Smooth muscle cell (in vitro differentiated cells): Measurements from ENCODE around the gene SIPA1L3. TPM values are rescaled to one million over a fixed set of nuclear protein-coding genes. Genes with fewer than 3 reads are reported as not detected.
"Not testable (repeated sequence)": the region's sequence is repeated elsewhere in the genome, so short reads cannot be mapped to it uniquely, and the experiment has no call there.

Source experiments
- DNase-seq: peaks from one replicate; lab custom pipeline; 2025; ENCODE audit not compliant: unreplicated experiment; lab: John Stamatoyannopoulos, UW
- H2AFZ ChIP-seq: fragments of 200-600 bp; sonication (generic); 2 replicates; pipeline ENCODE4 v1.6.0; 2016; ENCODE audit warnings: antibody characterized with exemption, low read depth, mild to moderate bottlenecking
- H3F3A ChIP-seq: fragments of 200-600 bp; sonication (generic); 2 replicates; pipeline ENCODE4 v1.6.0; 2017; ENCODE audit warnings: antibody characterized with exemption, low read depth
- H3K27ac ChIP-seq: fragments of 200-600 bp; sonication (generic); 2 replicates; pipeline ENCODE4 v1.5.1; 2016; ENCODE audit warnings: low read depth, mild to moderate bottlenecking
- H3K27me3 ChIP-seq: fragments of 200-600 bp; sonication (generic); 2 replicates; pipeline ENCODE4 v1.6.1; 2016; ENCODE audit warnings: low read depth, mild to moderate bottlenecking
- H3K36me3 ChIP-seq: fragments of 200-600 bp; sonication (generic); 2 replicates; pipeline ENCODE4 v1.5.1; 2016; ENCODE audit warnings: low read depth
- H3K4me1 ChIP-seq: fragments of 200-600 bp; sonication (generic); 2 replicates; pipeline ENCODE4 v1.5.1; 2016; ENCODE audit warnings: low read depth
- H3K4me2 ChIP-seq: fragments of 200-600 bp; sonication (generic); 2 replicates; pipeline ENCODE4 v1.6.0; 2016; ENCODE audit warnings: mild to moderate bottlenecking
- H3K4me3 ChIP-seq: fragments of 200-600 bp; sonication (generic); 2 replicates; pipeline ENCODE4 v1.5.1; 2016; ENCODE audit warnings: mild to moderate bottlenecking
- H3K79me2 ChIP-seq: fragments of 200-600 bp; sonication (generic); 2 replicates; pipeline ENCODE4 v1.6.0; 2016; ENCODE audit warnings: low read depth, mild to moderate bottlenecking
- H3K9ac ChIP-seq: fragments of 200-600 bp; sonication (generic); 2 replicates; pipeline ENCODE4 v1.6.0; 2016; ENCODE audit warnings: low read depth
- H3K9me3 ChIP-seq: fragments of 200-600 bp; sonication (generic); replicated peaks from 2 replicates; pipeline ENCODE4 v1.5.1; 2016; ENCODE audit warnings: low read depth
- H4K20me1 ChIP-seq: fragments of 200-600 bp; sonication (generic); 2 replicates; pipeline ENCODE4 v1.6.0; 2016; ENCODE audit warnings: low read depth
- CTCF ChIP-seq: fragments of 200-600 bp; sonication (generic); IDR thresholded peaks from 2 replicates; pipeline ENCODE4 v1.5.1; 2017; ENCODE audit warnings: borderline replicate concordance, mild to moderate bottlenecking, antibody characterized with exemption; ENCODE audit not compliant: insufficient read depth, poor library complexity, severe bottlenecking
- WGBS: methylation state at CpG from one replicate; pipeline ENCODE4 v1.1.7; 2016; ENCODE audit warnings: low lambda C conversion rate; 5-methylcytosine and 5-hydroxymethylcytosine counted together
- polyA plus RNA-seq: library from polyadenylated mRNA; unstranded; fragments of >200 nt; fragmentation: Nextera tagmentation; extraction: Ambion mirVana; gene quantifications from 2 replicates; pipeline ENCODE4 v1.2.1, GENCODE V29; 2016
- total RNA-seq: library from RNA; depleted of rRNA; stranded (reverse); fragments of >200 nt; gene quantifications from 2 replicates; pipeline ENCODE4 v1.2.3, GENCODE V29; 2014

SIPA1L3 gene
- total and polyA plus RNA-seq, 2 experiments from 2014 or later = 6.5 to 7.6 TPM

- Histone ChIP-seq H3K9me3 (no peaks in the 10 kb centered on the region), H3K79me2 (peaks cover 29% of the 10 kb centered on the region), H3K36me3 (no peaks in the 10 kb centered on the region), H2AFZ (no peak overlapping the region), H3F3A (no peaks in the 10 kb centered on the region), H3K4me2 (no peak overlapping the region), H3K4me3 (no peak overlapping the region), H3K9ac (no peak overlapping the region), H3K4me1 (no peaks in the 10 kb centered on the region), H4K20me1 (peaks cover 8% of the 10 kb centered on the region), H3K27me3 (no peaks in the 10 kb centered on the region), H3K27ac (no peak overlapping the region)
- no peak for DNase-seq
- TF ChIP-seq CTCF = no peak
- 76% methylated on average over 6 of the region's 6 CpGs for WGBS
Observed at GRCh38 chr19:37909661-37910199, 2.7 kb downstream of the SIPA1L3 start.

GRCh38 chr19:37914908-37915307 is 7.9 kb downstream of the SIPA1L3 start:
- Histone ChIP-seq H3K4me3 (no peak overlapping the region), H3K4me2 (no peak overlapping the region), H3K27ac (no peak overlapping the region), H3F3A (no peaks in the 10 kb centered on the region), H3K4me1 (no peaks in the 10 kb centered on the region), H3K27me3 (no peaks in the 10 kb centered on the region), H2AFZ (no peak overlapping the region), H3K36me3 (no peaks in the 10 kb centered on the region), H3K9me3 (no peaks in the 10 kb centered on the region), H3K79me2 (peaks cover 4% of the 10 kb centered on the region), H3K9ac (no peak overlapping the region), H4K20me1 (peaks cover 8% of the 10 kb centered on the region)
- 91% methylated on average over 2 of the region's 2 CpGs for WGBS
- no peak for DNase-seq
- no peak for TF ChIP-seq CTCF

GRCh38 chr19:37920591-37921450 is 13.8 kb downstream of the SIPA1L3 start:
- no peak overlapping the region for H3K4me2 ChIP-seq
- TF ChIP-seq CTCF = no peak

GRCh38 chr19:37924573-37924972 is 17.6 kb downstream of the SIPA1L3 start:
- H3K36me3 ChIP-seq, H3K79me2 ChIP-seq, H3K9ac ChIP-seq, H3K4me3 ChIP-seq, H3K4me2 ChIP-seq, H3F3A ChIP-seq, H4K20me1 ChIP-seq, H3K27ac ChIP-seq, H3K9me3 ChIP-seq, DNase-seq, H2AFZ ChIP-seq, H3K27me3 ChIP-seq: not testable (repeated sequence)
- H3K4me1 ChIP-seq = peaks cover 11% of the 10 kb centered on the region
- 95% methylated on average over 8 of the region's 8 CpGs for WGBS

More at GRCh38 chr19:37920591-37921450, 13.8 kb downstream of the SIPA1L3 start:
- DNase-seq = no peak
- Histone ChIP-seq H3K79me2 (no peaks in the 10 kb centered on the region), H3K36me3 (no peaks in the 10 kb centered on the region), H3K4me1 (no peaks in the 10 kb centered on the region), H3F3A (no peaks in the 10 kb centered on the region), H3K27ac (no peak overlapping the region), H2AFZ (no peak overlapping the region), H3K27me3 (no peaks in the 10 kb centered on the region), H3K4me3 (no peak overlapping the region), H4K20me1 (peaks cover 8% of the 10 kb centered on the region), H3K9ac (no peak overlapping the region), H3K9me3 (no peaks in the 10 kb centered on the region)
- 93% methylated on average over 23 of the region's 23 CpGs for WGBS
